Measurements from ENCODE around the gene THEM5.
"Not testable (repeated sequence)": the region's sequence is repeated elsewhere in the genome, so short reads cannot be mapped to it uniquely, and the experiment has no call there.

The THEM5 gene, protein sequence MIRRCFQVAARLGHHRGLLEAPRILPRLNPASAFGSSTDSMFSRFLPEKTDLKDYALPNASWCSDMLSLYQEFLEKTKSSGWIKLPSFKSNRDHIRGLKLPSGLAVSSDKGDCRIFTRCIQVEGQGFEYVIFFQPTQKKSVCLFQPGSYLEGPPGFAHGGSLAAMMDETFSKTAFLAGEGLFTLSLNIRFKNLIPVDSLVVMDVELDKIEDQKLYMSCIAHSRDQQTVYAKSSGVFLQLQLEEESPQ

DNA sequence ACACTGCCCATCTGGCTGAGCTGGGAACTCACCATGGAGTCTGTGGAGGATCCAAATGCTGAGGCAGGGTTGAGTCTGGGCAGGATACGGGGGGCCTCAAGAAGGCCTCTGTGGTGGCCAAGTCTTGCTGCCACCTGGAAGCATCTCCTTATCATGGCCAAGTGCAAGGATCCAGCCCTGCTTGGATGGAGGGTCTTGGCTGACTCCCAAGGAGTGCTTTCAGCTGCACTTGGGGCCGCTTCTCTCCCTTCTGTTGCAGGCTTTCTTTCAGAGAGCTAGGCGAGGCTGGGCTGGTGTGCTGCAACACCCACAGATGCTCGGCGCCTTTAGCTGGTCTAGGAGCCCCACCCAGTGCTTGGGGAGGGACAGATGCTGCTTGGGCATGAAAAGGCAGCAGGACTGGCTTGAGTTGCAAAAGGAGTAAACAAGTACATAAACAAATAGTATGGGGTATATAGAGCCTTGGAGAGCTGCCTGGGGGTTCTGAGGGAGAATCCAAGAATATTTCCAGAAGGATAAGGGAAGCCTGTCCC is at the start of gene THEM5:
THEM5 (minus strand) TSS at position 302 of the 533 bp plus-strand sequence; CDS start at position 155, 147 bp downstream.
- DNase-seq: no peak

- no peak for DNase-seq
These were observed 49.3 kb upstream of the THEM5 start for GRCh38 chr1:151902858-151903257.

DNA sequence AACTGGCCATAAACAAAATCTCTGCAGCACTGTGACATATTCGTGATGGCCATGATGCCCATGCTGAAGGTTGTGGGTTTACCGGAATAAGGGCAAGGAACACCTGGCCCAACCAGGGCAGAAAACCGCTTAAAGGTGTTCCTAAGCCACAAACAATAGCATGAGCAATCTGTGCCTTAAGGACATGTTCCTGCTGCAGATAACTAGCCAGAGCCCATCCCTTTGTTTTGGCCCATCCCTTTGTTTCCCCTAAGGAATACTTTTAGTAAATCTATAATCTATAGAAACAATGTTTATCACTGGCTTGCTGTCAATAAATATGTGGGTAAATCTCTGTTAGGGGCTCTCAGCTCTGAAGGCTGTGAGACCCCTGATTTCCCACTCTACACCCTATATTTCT is 47.3 kb upstream of the THEM5 start:
- DNase-seq: not testable (repeated sequence)

DNA sequence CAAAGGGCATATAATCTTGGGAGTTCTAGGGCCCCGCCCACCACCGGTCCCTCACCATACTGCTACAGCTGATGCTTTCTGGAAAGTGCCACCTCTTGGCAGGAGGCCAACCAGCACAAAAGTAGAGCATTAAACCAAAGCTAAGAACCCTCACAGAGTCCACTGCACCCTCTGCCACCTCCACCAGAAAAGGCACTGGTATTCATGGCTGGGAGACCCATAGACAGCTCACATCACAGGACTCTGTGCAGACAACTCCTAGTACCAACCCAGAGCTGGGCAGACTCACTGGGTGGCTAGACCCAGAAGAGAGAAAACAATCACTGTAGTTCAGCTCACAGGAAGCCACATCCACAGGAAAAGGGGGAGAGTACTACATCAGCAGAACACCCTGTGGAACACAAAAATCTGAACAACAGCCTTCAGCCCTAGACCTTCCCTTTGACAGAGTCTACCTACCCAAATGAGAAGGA is 45.0 kb upstream of the THEM5 start:
- peak in 1 of 2 donors; percentile 6 for DNase-seq

GRCh38 chr1:151897991-151898431 is 44.5 kb upstream of the THEM5 start:
- DNase-seq: no peak

- DNase-seq: no peak
These were observed 39.8 kb upstream of the THEM5 start for GRCh38 chr1:151893176-151893924.

DNA sequence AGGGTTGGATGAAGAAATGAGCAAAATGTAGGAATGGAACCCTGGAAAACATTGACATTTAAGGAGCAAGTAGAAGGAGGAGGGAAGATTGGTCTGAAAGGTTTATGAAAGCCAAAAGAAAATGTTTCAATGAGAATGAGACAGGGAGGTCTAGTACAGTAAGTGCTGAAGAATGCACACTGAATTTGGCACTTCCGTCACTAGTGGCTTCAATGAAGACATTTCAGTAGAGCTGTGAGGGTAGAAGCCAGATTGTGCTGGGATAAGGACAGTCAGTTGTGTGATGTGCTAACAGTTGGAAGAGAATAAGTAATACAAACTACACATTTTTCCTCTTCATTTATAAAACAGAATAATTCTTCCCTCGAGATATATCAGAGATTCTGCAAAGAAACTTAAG is 38.7 kb upstream of the THEM5 start:
- no peak for DNase-seq

DNA sequence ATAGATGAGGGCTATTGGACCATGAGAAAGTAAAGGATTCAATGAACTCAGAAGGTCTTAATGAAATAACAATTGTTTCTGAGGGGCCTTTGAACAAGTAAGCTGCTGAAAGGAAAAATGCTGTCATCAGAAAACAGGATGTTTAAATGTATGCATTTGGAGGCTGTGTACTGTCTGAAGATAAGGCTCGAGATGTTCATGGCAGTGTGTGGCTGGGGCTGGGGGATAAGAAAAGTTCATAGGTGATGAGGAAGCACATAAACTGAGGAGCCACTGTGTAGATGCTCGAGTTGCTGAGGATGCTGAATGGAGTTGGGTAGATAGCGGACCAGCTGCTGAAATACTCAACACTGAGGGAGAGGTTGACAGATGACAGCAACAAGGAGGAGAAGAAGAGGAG is 38.0 kb upstream of the THEM5 start:
- no peak for DNase-seq

GRCh38 chr1:151888972-151889570 is 35.6 kb upstream of the THEM5 start:
- DNase-seq: no peak

DNA sequence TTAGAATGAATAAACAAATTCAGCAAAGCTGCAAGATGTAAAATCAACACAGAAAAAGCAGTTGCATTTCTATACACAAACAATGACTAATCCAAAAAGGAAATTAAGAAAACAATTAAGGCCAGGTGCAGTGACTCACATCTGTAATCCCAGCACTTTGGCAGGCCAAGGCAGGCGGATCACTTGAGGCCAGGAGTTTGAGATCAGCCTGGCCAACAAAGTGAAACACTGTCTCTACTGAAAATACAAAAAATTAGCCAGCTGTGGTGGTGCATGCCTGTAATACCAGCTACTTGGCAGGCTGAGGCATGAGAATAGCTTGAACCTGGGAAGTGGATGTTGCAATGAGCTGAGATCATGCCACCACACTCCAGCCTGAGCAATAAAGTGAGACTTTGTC is 33.5 kb upstream of the THEM5 start:
- no peak for DNase-seq

GRCh38 chr1:151885479-151885878 is 32.0 kb upstream of the THEM5 start:
- no peak for DNase-seq

- not testable (repeated sequence) for DNase-seq
These were observed 31.4 kb upstream of the THEM5 start for GRCh38 chr1:151884879-151885278.

DNA sequence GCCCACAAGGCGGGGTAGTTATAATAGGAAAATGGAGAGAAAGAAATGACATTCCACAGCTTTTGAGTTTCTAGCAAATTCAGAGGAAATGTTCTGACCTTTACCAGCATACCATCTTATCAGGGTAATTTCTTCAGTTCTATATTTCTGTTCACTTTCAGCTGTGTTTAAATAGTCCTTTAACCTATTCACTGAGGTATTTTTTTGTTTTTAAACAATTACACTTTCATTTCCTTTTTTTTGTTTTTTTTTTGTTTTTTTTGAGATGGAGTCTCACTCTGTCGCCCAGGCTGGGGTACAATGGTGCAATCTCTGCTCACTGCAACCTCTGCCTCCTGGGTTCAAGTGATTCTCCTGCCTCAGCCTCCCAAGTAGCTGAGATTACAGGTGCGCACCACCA is 30.9 kb upstream of the THEM5 start:
- DNase-seq: not testable (repeated sequence)

GRCh38 chr1:151883898-151884297 is 30.4 kb upstream of the THEM5 start:
- not testable (repeated sequence) for DNase-seq

DNA sequence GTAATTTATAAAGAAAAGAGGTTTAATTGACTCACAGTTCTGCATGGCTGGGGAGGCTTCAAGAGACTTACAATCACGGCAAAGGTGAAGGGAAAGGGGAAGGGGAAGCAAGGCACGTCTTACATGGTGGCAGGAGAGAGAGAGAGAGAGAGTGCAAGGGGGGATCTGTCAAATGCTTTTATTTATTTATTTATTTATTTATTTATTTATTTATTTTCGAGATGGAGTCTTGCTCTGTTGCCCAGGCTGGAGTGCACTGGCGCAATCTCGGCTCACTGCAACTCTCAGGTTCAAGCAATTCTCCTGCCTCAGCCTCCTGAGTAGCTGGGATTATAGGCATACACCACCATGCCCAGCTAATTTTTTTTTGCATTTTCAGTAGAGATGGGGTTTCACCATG is 29.4 kb upstream of the THEM5 start:
- DNase-seq: not testable (repeated sequence)

DNA sequence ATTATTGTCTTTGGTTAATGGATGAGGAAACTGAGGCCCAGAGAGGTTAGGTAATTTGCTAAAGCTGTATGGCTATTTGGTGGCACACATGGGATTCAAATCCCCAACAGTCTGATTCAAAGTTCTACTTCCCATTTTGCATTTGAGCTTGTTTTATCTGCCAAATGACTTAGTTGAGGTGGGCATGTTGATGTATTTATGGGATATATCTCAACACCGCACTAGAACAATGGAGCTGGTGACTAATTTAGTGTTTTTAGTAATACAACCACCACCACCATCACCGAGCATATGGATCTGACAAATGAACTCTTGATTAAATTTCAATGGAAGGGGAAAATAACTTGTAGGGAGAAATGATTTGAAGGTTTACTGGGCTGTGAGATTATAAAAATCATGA is 29.0 kb upstream of the THEM5 start:
- DNase-seq: no peak

GRCh38 chr1:151881479-151881878 is 28.0 kb upstream of the THEM5 start:
- no peak for DNase-seq

- no peak for DNase-seq
These were observed 22.0 kb upstream of the THEM5 start for GRCh38 chr1:151875419-151876097.

- DNase-seq: not testable (repeated sequence)
These were observed 19.3 kb upstream of the THEM5 start for GRCh38 chr1:151872776-151873175.

GRCh38 chr1:151871284-151872030 is 17.9 kb upstream of the THEM5 start:
- DNase-seq: no peak

- DNase-seq: no peak
These were observed 15.0 kb upstream of the THEM5 start for GRCh38 chr1:151868486-151868885.

- DNase-seq: no peak
These were observed 14.4 kb upstream of the THEM5 start for GRCh38 chr1:151867765-151868411.

Data from stimulated activated CD4-positive, alpha-beta T cell treated with anti-CD3 and anti-CD28 coated beads, Interleukin-2, amount 100 ng/mL, for 48 hours (primary cell).